HepG2 (cell line): ENCODE results near the gene P3H3. TPM values are rescaled to one million over a fixed set of nuclear protein-coding genes. Genes with fewer than 3 reads are reported as not detected.

Source experiments
- ATRX ChIP-seq: sonication (generic); formaldehyde crosslinking; IDR thresholded peaks from 2 replicates; pipeline ENCODE4 v1.4.0; 2020; ENCODE audit warnings: missing genetic modification reagents, borderline replicate concordance
- CSRNP2 ChIP-seq: sonication (generic); formaldehyde crosslinking; conservative IDR thresholded peaks from 2 replicates; pipeline ENCODE4 v1.8.0; 2022; ENCODE audit warnings: low read depth, missing genetic modification reagents
- GRHL1 ChIP-seq: sonication (generic); formaldehyde crosslinking; conservative IDR thresholded peaks from 2 replicates; pipeline ENCODE4 v1.8.0; 2022; ENCODE audit warnings: missing genetic modification reagents
- HIVEP1 ChIP-seq: sonication (generic); formaldehyde crosslinking; IDR thresholded peaks from 2 replicates; pipeline ENCODE4 v1.4.0; 2020; ENCODE audit warnings: mild to moderate bottlenecking, missing genetic modification reagents
- HOXA7 ChIP-seq: sonication (generic); formaldehyde crosslinking; IDR thresholded peaks from 2 replicates; pipeline ENCODE4 v1.8.1; 2022; ENCODE audit warnings: mild to moderate bottlenecking, missing genetic modification reagents, moderate library complexity
- MLXIP ChIP-seq: sonication (generic); formaldehyde crosslinking; IDR thresholded peaks from 2 replicates; pipeline ENCODE4 v1.9.0; 2021; ENCODE audit warnings: missing genetic modification reagents, borderline replicate concordance
- NR2F2 ChIP-seq: IDR thresholded peaks from 2 replicates; pipeline ENCODE4 v1.6.1; 2012; ENCODE audit warnings: low read depth, inconsistent platforms, borderline replicate concordance
- PRDM4 ChIP-seq: sonication (generic); formaldehyde crosslinking; IDR thresholded peaks from 2 replicates; pipeline ENCODE4 v1.9.0; 2021; ENCODE audit warnings: missing genetic modification reagents, borderline replicate concordance
- SRF ChIP-seq: IDR thresholded peaks from 2 replicates; pipeline ENCODE4 v1.6.1; 2011; ENCODE audit warnings: mild to moderate bottlenecking, low read depth, low read length, moderate library complexity
- TERF1 ChIP-seq: sonication (generic); formaldehyde crosslinking; IDR thresholded peaks from 2 replicates; pipeline ENCODE4 v1.8.0; 2022; ENCODE audit warnings: mild to moderate bottlenecking, missing genetic modification reagents, moderate library complexity
- ZBTB43 ChIP-seq: sonication (generic); formaldehyde crosslinking; conservative IDR thresholded peaks from 2 replicates; pipeline ENCODE4 v1.4.0; 2020; ENCODE audit warnings: missing genetic modification reagents
- ZNF251 ChIP-seq: sonication (generic); formaldehyde crosslinking; IDR thresholded peaks from 2 replicates; pipeline ENCODE4 v1.9.0; 2021; ENCODE audit warnings: mild to moderate bottlenecking, missing genetic modification reagents
- ZNF616 ChIP-seq: sonication (generic); formaldehyde crosslinking; IDR thresholded peaks from 2 replicates; pipeline ENCODE4 v1.5.0; 2020; ENCODE audit warnings: low read depth, mild to moderate bottlenecking, missing genetic modification reagents
- ZNF704 ChIP-seq: sonication (generic); formaldehyde crosslinking; IDR thresholded peaks from 2 replicates; pipeline ENCODE4 v1.8.1; 2023; ENCODE audit warnings: mild to moderate bottlenecking, inconsistent platforms, moderate library complexity, missing genetic modification reagents, borderline replicate concordance
- polyA plus RNA-seq, 8 experiments: library from polyadenylated mRNA; depleted of rRNA in 3 of 8; stranded (reverse) in 7 of 8; unstranded in 1 of 8; fragments of >200 nt; fragmentation: Illumina TruSeq in 4 of 8; extraction: Trizol in 4 of 8; gene quantifications; 2 replicates each; pipeline versions ENCODE4 v1.2.1 to v1.2.3, GENCODE V29; 2011 to 2016; ENCODE audit warnings: low read depth in 4 of 8, missing spikeins in 1 of 8, mixed read lengths in 1 of 8; ENCODE audit not compliant: insufficient read depth in 1 of 8
- total RNA-seq, 5 experiments: library from RNA; depleted of rRNA; stranded (reverse); fragments of >200 nt; fragmentation: Illumina TruSeq; extraction: Trizol; gene quantifications; 2 replicates each; pipeline ENCODE4 v1.2.3, GENCODE V29; 2016; ENCODE audit warnings: low read depth in 1 of 5

The P3H3 gene
- total and polyA plus RNA-seq, 2 of the 13 experiments (the other 11 are each of a cell fraction or from before 2014, with no cell fraction given), result 20.1 to 20.5 TPM

GRCh38 chr12:6867413-6868210 lies 39.4 kb downstream of the P3H3 start, which contains the start of gene TPI1 (continued):
- TF ChIP-seq GRHL1 (CRISPR knock-in tag) (no peak), ZNF704 (CRISPR knock-in tag) (0 out of 2 replicates have a peak, but pooled peaks have one; percentile 56), MLXIP (CRISPR knock-in tag) (no peak), TERF1 (no peak), ZNF616 (CRISPR knock-in tag) (0 out of 2 replicates have a peak, but pooled peaks have one; percentile 60), ATRX (CRISPR knock-in tag) (no peak), HOXA7 (CRISPR knock-in tag) (no peak), CSRNP2 (no peak), ZNF251 (CRISPR knock-in tag) (no peak; the same call in 1 of the 2 replicates), ZBTB43 (CRISPR knock-in tag) (no peak), PRDM4 (CRISPR knock-in tag) (no peak), SRF (no peak), HIVEP1 (CRISPR knock-in tag) (no peak), NR2F2 (no peak)
